Left colon (tissue), 2 donors: Measurements from ENCODE around the gene MAD1L1. TPM values are rescaled to one million over a fixed set of nuclear protein-coding genes. Genes with fewer than 3 reads are reported as not detected.
"Not testable (repeated sequence)": the region's sequence is repeated elsewhere in the genome, so short reads cannot be mapped to it uniquely, and the experiment has no call there.

Source experiments
- ATAC-seq: fragments of 200-7000 bp; cut with Tn5 transposase; one replicate; pipeline ENCODE4 v1.9.1; 2020; ENCODE audit warnings: mild to moderate bottlenecking, moderate library complexity
- DNase-seq, 2 donors: peaks; one replicate each; pipeline ENCODE4 v3.0.0-alpha.2; 2020
- intact Hi-C, 2 donors: fragments of 100-400 bp; cut with DNase I in 1 of 2; cut with micrococcal nuclease in 1 of 2; formaldehyde crosslinking; loops; one replicate each; pipeline versions ENCODE4 v1.11.2 to v1.14.0; 2022; cut with DNase I, micrococcal nuclease
- total RNA-seq, 2 donors: library from RNA; stranded (reverse); fragmentation: NEBNext Ultra II Directional; extraction: Animal tissue kit (Norgen Biotek cat#: 25700); gene quantifications; one replicate each; pipeline ENCODE4 v1.2.1, GENCODE V29; 2021
- donor health status: DM: no; HTN: no; CAD: no.
- donor health status: DM: yes; HTN: yes; CAD: no.

The MAD1L1 gene
- total RNA-seq, 2 donors from 2014 or later = 22.1 to 28.2 TPM

GRCh38 chr7:1972744-1973143, 260.0 kb downstream of the MAD1L1 start:
- DNase-seq (no peak), ATAC-seq (no peak)
- intact Hi-C loops = no loop called here

GRCh38 chr7:1971946-1972654, 260.6 kb downstream of the MAD1L1 start:
- ATAC-seq = no peak
- no peak for DNase-seq
- intact Hi-C loops = no loop called here

GRCh38 chr7:1970895-1971294, 261.9 kb downstream of the MAD1L1 start:
- ATAC-seq (no peak), DNase-seq (no peak)
- intact Hi-C loops = no loop called here

GRCh38 chr7:1970285-1970660, 262.5 kb downstream of the MAD1L1 start:
- intact Hi-C loops, ATAC-seq, DNase-seq: not testable (repeated sequence)

GRCh38 chr7:1969459-1970284, 263.1 kb downstream of the MAD1L1 start:
- DNase-seq (no peak), ATAC-seq (no peak)
- intact Hi-C loops = no loop called here

- intact Hi-C loops = no loop called here
- no peak for ATAC-seq
- DNase-seq = no peak
These were observed 264.2 kb downstream of the MAD1L1 start for GRCh38 chr7:1968397-1969111.

GRCh38 chr7:1967512-1968396, 265.0 kb downstream of the MAD1L1 start:
- DNase-seq (no peak), ATAC-seq (no peak)
- intact Hi-C loops = no loop called here

- no peak for ATAC-seq
- intact Hi-C loops = no loop called here
These were observed 266.0 kb downstream of the MAD1L1 start for GRCh38 chr7:1966631-1967200.

GRCh38 chr7:1965579-1966294, 267.0 kb downstream of the MAD1L1 start:
- DNase-seq = no peak
- no peak for ATAC-seq
- intact Hi-C loops = no loop called here

More at GRCh38 chr7:1966631-1967200, 266.0 kb downstream of the MAD1L1 start:
- DNase-seq = no peak

GRCh38 chr7:1964913-1965578, 267.7 kb downstream of the MAD1L1 start:
- no peak for DNase-seq
- ATAC-seq = no peak
- intact Hi-C loops = no loop called here

- intact Hi-C loops = no loop called here
- DNase-seq = no peak
- ATAC-seq = no peak
These were observed 268.4 kb downstream of the MAD1L1 start for GRCh38 chr7:1964211-1964912.

- no peak for DNase-seq
- ATAC-seq = no peak
- intact Hi-C loops = no loop called here
These were observed 269.2 kb downstream of the MAD1L1 start for GRCh38 chr7:1963575-1963974.

- ATAC-seq (no peak), DNase-seq (no peak)
- intact Hi-C loops = no loop called here
These were observed 271.0 kb downstream of the MAD1L1 start for GRCh38 chr7:1961701-1962276.

GRCh38 chr7:1959305-1959704, 273.4 kb downstream of the MAD1L1 start:
- ATAC-seq (no peak), DNase-seq (no peak)
- intact Hi-C loops = no loop called here

GRCh38 chr7:1957471-1958225, 275.1 kb downstream of the MAD1L1 start:
- intact Hi-C loops = no loop called here
- no peak for DNase-seq
- ATAC-seq = no peak
